ENCODE data around the gene PRPF19.

DNA sequence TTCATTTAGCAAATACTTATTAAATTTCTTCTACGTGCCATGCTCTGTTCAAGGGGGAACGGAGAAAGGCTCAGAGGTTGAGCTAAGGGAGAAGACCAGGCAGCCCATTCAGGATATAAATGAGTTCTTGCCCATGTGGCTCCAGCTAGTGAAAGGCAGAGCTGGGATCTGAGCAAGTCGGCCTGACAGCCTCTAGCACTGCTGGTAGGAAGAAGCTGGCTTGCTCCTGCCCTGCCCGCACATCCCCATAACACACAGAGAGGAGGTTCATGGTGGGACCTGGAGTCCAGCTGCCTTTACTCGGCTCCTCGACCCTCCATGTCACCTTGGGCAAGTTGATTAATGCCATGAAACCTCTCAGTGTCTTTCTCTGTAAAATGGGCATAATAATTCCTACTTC, 43.6 kb upstream of the PRPF19 start:
- TF ChIP-seq CTCF (IDR thresholded peaks at IDR 0.05) = no peak
- TF ChIP-seq POLR2A (IDR thresholded peaks at IDR 0.05) = no peak
